Measurements from ENCODE around the gene KCNN4.

GRCh38 chr19:43755256-43755801, 25.4 kb downstream of the KCNN4 start:
- no peak for TF ChIP-seq GATA2 (IDR thresholded peaks at IDR 0.05; ENCODE audit: low read depth, low read length)
- TF ChIP-seq GATA3 (IDR thresholded peaks at IDR 0.05; ENCODE audit: low read depth, low read length), result no peak
